ENCODE measurements around the gene OGDHL. TPM values are rescaled to one million over a fixed set of nuclear protein-coding genes. Genes with fewer than 3 reads are reported as not detected.

The OGDHL gene
- total and polyA plus RNA-seq, 2 donors from 2014 or later: 82.8 to 247 TPM

- no peak for FAIRE-seq
- no peaks in the 10 kb centered on the region for H3K9me3 ChIP-seq (ENCODE audit: control insufficient read depth in 2 of 3, insufficient read depth in 1 of 3, low read length in 3 of 3)
- intact Hi-C loops (cut with DNase I): no loop called here
- no peaks in the 10 kb centered on the region for H3K27me3 ChIP-seq (ENCODE audit: control insufficient read depth, insufficient read depth, low read length)
- H3K4me3 ChIP-seq (ENCODE audit: low read length in 3 of 3): no peak overlapping the region
- no peak for DNase-seq
- no peak overlapping the region for H3K27ac ChIP-seq (ENCODE audit: low read depth in 2 of 2, low read length in 2 of 2)
- no peak overlapping the region for H3K9ac ChIP-seq (ENCODE audit: low read length in 3 of 3)
- H3K4me1 ChIP-seq (ENCODE audit: control insufficient read depth in 2 of 3, insufficient read depth in 2 of 3, low read depth in 1 of 3, low read length in 3 of 3): no peaks in the 10 kb centered on the region
- H3K36me3 ChIP-seq (ENCODE audit: control insufficient read depth in 2 of 3, insufficient read depth in 3 of 3, low read length in 3 of 3): peaks cover 0 to 43% (median 32%) of the 10 kb centered on the region in 3 donors
- TF ChIP-seq, protein P1, sequence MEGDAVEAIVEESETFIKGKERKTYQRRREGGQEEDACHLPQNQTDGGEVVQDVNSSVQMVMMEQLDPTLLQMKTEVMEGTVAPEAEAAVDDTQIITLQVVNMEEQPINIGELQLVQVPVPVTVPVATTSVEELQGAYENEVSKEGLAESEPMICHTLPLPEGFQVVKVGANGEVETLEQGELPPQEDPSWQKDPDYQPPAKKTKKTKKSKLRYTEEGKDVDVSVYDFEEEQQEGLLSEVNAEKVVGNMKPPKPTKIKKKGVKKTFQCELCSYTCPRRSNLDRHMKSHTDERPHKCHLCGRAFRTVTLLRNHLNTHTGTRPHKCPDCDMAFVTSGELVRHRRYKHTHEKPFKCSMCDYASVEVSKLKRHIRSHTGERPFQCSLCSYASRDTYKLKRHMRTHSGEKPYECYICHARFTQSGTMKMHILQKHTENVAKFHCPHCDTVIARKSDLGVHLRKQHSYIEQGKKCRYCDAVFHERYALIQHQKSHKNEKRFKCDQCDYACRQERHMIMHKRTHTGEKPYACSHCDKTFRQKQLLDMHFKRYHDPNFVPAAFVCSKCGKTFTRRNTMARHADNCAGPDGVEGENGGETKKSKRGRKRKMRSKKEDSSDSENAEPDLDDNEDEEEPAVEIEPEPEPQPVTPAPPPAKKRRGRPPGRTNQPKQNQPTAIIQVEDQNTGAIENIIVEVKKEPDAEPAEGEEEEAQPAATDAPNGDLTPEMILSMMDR (IDR thresholded peaks at IDR 0.05; ENCODE audit: borderline replicate concordance, extremely low read depth, insufficient read depth): no peak
These were observed 25.5 kb downstream of the OGDHL start for GRCh38 chr10:49736564-49737113.

- H3K9me3 ChIP-seq (ENCODE audit: control insufficient read depth in 2 of 3, insufficient read depth in 1 of 3, low read length in 3 of 3): no peaks in the 10 kb centered on the region
- no peak overlapping the region for H3K4me3 ChIP-seq (ENCODE audit: low read length in 3 of 3)
- peaks cover 0 to 37% (median 26%) of the 10 kb centered on the region in 3 donors for H3K36me3 ChIP-seq (ENCODE audit: control insufficient read depth in 2 of 3, insufficient read depth in 3 of 3, low read length in 3 of 3)
- DNase-seq: no peak
- H3K4me1 ChIP-seq (ENCODE audit: control insufficient read depth in 2 of 3, insufficient read depth in 2 of 3, low read depth in 1 of 3, low read length in 3 of 3): no peaks in the 10 kb centered on the region
- FAIRE-seq: no peak
- TF ChIP-seq, protein P1 (IDR thresholded peaks at IDR 0.05; ENCODE audit: borderline replicate concordance, extremely low read depth, insufficient read depth): no peak
- no peaks in the 10 kb centered on the region for H3K27me3 ChIP-seq (ENCODE audit: control insufficient read depth, insufficient read depth, low read length)
- no peak overlapping the region for H3K27ac ChIP-seq (ENCODE audit: low read depth in 2 of 2, low read length in 2 of 2)
- no peak overlapping the region for H3K9ac ChIP-seq (ENCODE audit: low read length in 3 of 3)
- intact Hi-C loops (cut with DNase I): no loop called here
These were observed 26.1 kb downstream of the OGDHL start for GRCh38 chr10:49735848-49736563.

GRCh38 chr10:49735161-49735560 is 27.0 kb downstream of the OGDHL start:
- Histone ChIP-seq H3K9me3 (ENCODE audit: control insufficient read depth in 2 of 3, insufficient read depth in 1 of 3, low read length in 3 of 3) (no peaks in the 10 kb centered on the region), H3K4me3 (ENCODE audit: low read length in 3 of 3) (no peak overlapping the region), H3K27me3 (ENCODE audit: control insufficient read depth, insufficient read depth, low read length) (no peaks in the 10 kb centered on the region), H3K9ac (ENCODE audit: low read length in 3 of 3) (no peak overlapping the region), H3K27ac (ENCODE audit: low read depth in 2 of 2, low read length in 2 of 2) (no peak overlapping the region), H3K36me3 (ENCODE audit: control insufficient read depth in 2 of 3, insufficient read depth in 3 of 3, low read length in 3 of 3) (peaks cover 0 to 34% (median 26%) of the 10 kb centered on the region in 3 donors), H3K4me1 (ENCODE audit: control insufficient read depth in 2 of 3, insufficient read depth in 2 of 3, low read depth in 1 of 3, low read length in 3 of 3) (no peaks in the 10 kb centered on the region)
- no peak for DNase-seq
- no peak for FAIRE-seq
- intact Hi-C loops (cut with DNase I): no loop called here
- TF ChIP-seq, protein P1 (IDR thresholded peaks at IDR 0.05; ENCODE audit: borderline replicate concordance, extremely low read depth, insufficient read depth): no peak

Data from kidney (tissue), 14 donors.